A549 treated with Hydrocortisone at 1 μM for 4 hours (cell line): ENCODE results near the gene RPRD1B. TPM values are rescaled to one million over a fixed set of nuclear protein-coding genes. Genes with fewer than 3 reads are reported as not detected.

ENCODE experiments used
- total RNA-seq: library from RNA; stranded (reverse); fragments of 200-300 nt; extraction: Qiagen RNA extraction; gene quantifications from 5 replicates; pipeline ENCODE4 v1.2.3, GENCODE V29; 2022

Gene RPRD1B
- 29.9 to 30.8 TPM (median 30.2 TPM) in 5 replicates for total RNA-seq

GRCh38 chr20:38033330-38034107, at the start of gene RPRD1B, which contains the start of gene TTI1:
Gene RPRD1B, plus strand, starts transcription at chr20:38033746. Its CDS starts 202 bp downstream, at chr20:38033948.
Gene TTI1, minus strand, starts transcription at chr20:38033456. Its CDS starts 19,640 bp downstream, at chr20:38013816.

Other genes starting within 250 kb of the RPRD1B start
- gene VSTM2L, start 130.6 kb upstream of the RPRD1B start, total RNA-seq, result 18.5 to 30.4 TPM (median 21.4 TPM) in 5 replicates
- gene TTI1, start 290 bp upstream of the RPRD1B start, total RNA-seq, result 21.0 to 25.0 TPM (median 22.3 TPM) in 5 replicates
- 336 to 542 TPM (median 501 TPM) in 5 replicates for gene TGM2, start 131.5 kb downstream of the RPRD1B start, total RNA-seq
- 0.08 to 0.23 TPM (median 0.15 TPM) in 5 replicates for gene KIAA1755, start 227.0 kb downstream of the RPRD1B start, total RNA-seq